ENCODE data around the gene LRRC2.
"Not testable (repeated sequence)": the region's sequence is repeated elsewhere in the genome, so short reads cannot be mapped to it uniquely, and the experiment has no call there.

Gene LRRC2

GRCh38 chr3:46524008-46524407 lies 42.1 kb downstream of the LRRC2 start:
- peaks cover 6% of the 10 kb centered on the region for H3K27me3 Mint-ChIP-seq (ENCODE audit: low read depth, poor library complexity)
- no peaks in the 10 kb centered on the region for H3K9me3 Mint-ChIP-seq
- H3K36me3 Mint-ChIP-seq (ENCODE audit: low read depth): no peaks in the 10 kb centered on the region
- H3K27ac Mint-ChIP-seq: no peak overlapping the region
- TF ChIP-seq CTCF (IDR thresholded peaks at IDR 0.05): no peak
- H3K4me3 Mint-ChIP-seq: no peak overlapping the region
- H3K4me1 Mint-ChIP-seq: no peaks in the 10 kb centered on the region
- DNase-seq: no peak

- DNase-seq: no peak
- Mint-ChIP-seq H3K9me3 (no peaks in the 10 kb centered on the region), H3K27ac (no peak overlapping the region)
Measured at GRCh38 chr3:46523556-46523955, 42.5 kb downstream of the LRRC2 start.

DNA sequence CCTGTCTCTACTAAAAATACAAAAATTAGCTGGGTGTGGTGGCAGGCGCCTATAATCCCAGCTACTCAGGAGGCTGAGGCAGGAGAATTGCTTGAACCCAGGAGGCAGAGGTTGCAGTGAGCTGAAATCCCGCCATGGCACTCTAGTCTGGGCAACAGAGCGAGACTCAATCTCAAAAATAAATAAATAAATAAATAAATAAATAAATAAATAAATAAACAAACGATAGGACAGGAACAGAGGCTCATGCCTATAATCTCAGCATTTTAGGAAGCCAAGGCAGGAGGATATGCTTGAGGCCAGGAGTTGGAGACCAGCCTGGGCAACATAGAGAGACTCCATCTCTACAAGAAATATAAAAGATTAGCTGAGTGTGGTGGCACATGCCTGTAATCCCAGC lies 43.9 kb downstream of the LRRC2 start:
- not testable (repeated sequence) for H3K27ac Mint-ChIP-seq; DNase-seq; H3K27me3 Mint-ChIP-seq (ENCODE audit: low read depth, poor library complexity); H3K9me3 Mint-ChIP-seq; H3K4me1 Mint-ChIP-seq; H3K36me3 Mint-ChIP-seq (ENCODE audit: low read depth); H3K4me3 Mint-ChIP-seq

More at GRCh38 chr3:46523556-46523955, 42.5 kb downstream of the LRRC2 start:
- Mint-ChIP-seq H3K27me3 (ENCODE audit: low read depth, poor library complexity) (peaks cover 6% of the 10 kb centered on the region), H3K4me3 (no peak overlapping the region), H3K4me1 (no peaks in the 10 kb centered on the region), H3K36me3 (ENCODE audit: low read depth) (no peaks in the 10 kb centered on the region)
- TF ChIP-seq CTCF (IDR thresholded peaks at IDR 0.05): no peak

GRCh38 chr3:46521096-46521495 lies 45.0 kb downstream of the LRRC2 start:
- peaks cover 6% of the 10 kb centered on the region for H3K27me3 Mint-ChIP-seq (ENCODE audit: low read depth, poor library complexity)
- no peak for DNase-seq
- H3K4me3 Mint-ChIP-seq: no peak overlapping the region
- H3K4me1 Mint-ChIP-seq: no peaks in the 10 kb centered on the region
- TF ChIP-seq CTCF (IDR thresholded peaks at IDR 0.05): no peak
- no peaks in the 10 kb centered on the region for H3K36me3 Mint-ChIP-seq (ENCODE audit: low read depth)
- H3K27ac Mint-ChIP-seq: no peak overlapping the region
- H3K9me3 Mint-ChIP-seq: no peaks in the 10 kb centered on the region

- Mint-ChIP-seq H3K36me3 (ENCODE audit: low read depth) (no peaks in the 10 kb centered on the region), H3K4me1 (no peaks in the 10 kb centered on the region), H3K9me3 (no peaks in the 10 kb centered on the region), H3K27me3 (ENCODE audit: low read depth, poor library complexity) (peaks cover 6% of the 10 kb centered on the region), H3K4me3 (no peak overlapping the region), H3K27ac (no peak overlapping the region)
- TF ChIP-seq CTCF (IDR thresholded peaks at IDR 0.05): no peak
- DNase-seq: no peak
Measured at GRCh38 chr3:46520531-46520930, 45.6 kb downstream of the LRRC2 start.

DNA sequence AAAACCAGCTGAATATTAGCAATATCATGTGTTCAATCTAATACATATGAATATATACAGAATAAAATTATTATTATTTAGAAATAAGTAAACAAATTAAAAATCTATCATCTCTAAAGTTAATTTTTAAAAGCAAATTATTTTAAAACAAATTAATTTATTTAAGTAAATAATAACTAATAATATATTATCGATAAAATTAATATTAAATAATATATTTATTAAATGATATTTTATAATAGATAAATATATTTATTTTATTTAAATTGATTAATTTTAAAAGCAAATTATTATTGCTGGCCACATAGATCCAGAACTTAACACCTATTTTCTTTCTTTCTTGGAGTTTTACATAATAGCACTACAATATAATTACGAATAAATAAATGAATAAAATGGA lies 46.1 kb downstream of the LRRC2 start:
- DNase-seq: no peak
- no peaks in the 10 kb centered on the region for H3K36me3 Mint-ChIP-seq (ENCODE audit: low read depth)
- TF ChIP-seq CTCF (IDR thresholded peaks at IDR 0.05): no peak
- H3K27me3 Mint-ChIP-seq (ENCODE audit: low read depth, poor library complexity): peaks cover 6% of the 10 kb centered on the region
- H3K27ac Mint-ChIP-seq: no peak overlapping the region
- no peak overlapping the region for H3K4me3 Mint-ChIP-seq
- no peaks in the 10 kb centered on the region for H3K9me3 Mint-ChIP-seq
- H3K4me1 Mint-ChIP-seq: no peaks in the 10 kb centered on the region

Data from nephron progenitor cell (in vitro differentiated cells).